GM04504 (cell line): ENCODE data around the gene WDFY2.

Experiments
- DNase-seq: peaks from one replicate; pipeline ENCODE4 v3.0.0-alpha.2; 2012; ENCODE audit warnings: low read depth

WDFY2 gene

DNA sequence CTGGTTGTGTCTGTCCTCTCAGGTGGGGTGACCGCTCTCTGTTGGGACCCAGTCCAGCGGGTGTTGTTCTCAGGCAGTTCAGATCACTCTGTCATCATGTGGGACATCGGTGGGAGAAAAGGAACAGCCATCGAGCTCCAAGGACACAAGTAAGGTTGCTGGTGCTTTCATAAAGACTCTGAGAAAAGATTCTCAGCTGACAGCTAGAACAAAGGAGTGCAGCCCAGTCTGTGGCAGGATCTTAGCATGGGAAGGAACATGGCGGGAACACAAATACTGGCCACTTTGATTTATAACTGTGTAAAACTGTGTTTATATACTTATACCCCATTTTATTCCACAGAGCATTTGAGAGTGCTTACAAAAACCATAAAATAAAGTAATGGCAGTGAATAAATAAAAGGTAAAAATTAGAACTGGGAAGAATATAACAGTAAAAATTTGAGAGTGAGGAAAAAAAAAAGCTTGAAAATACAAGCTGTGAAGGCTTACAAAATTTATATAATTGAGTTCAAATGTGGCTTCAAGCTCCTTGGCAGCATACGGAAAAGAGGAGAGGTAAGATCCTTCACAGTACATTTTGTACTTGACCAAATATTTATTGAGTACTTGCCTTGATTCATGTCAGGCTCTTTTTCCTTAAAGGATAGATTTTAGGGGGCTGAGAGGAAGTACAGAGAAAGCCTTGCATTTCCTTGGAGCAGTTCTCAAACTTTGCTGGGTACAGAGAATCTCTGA, 154.9 kb downstream of the WDFY2 start:
- DNase-seq: no peak

GRCh38 chr13:51740698-51741097, 156.4 kb downstream of the WDFY2 start:
- DNase-seq: no peak

DNA sequence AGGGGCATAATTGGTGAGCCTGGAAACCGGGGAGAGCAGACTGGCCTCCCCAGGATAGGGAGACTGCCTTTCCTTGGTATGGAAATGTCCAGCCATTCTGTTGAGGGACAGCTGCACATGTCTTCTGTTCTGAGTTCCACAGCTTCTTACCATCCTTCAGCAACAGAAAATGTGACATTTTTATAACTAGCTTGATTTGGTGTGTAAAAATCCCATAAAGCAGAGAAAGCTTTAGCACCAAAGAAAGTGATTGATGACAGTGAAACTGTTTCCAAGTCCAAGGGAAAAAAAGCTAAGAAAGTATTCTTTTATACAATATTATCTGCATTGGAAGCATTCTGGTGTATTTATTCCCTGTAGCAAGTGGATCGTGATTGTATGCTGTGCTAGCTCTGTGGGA, 157.8 kb downstream of the WDFY2 start:
- no peak for DNase-seq

GRCh38 chr13:51742611-51743010, 158.3 kb downstream of the WDFY2 start:
- DNase-seq: no peak

DNA sequence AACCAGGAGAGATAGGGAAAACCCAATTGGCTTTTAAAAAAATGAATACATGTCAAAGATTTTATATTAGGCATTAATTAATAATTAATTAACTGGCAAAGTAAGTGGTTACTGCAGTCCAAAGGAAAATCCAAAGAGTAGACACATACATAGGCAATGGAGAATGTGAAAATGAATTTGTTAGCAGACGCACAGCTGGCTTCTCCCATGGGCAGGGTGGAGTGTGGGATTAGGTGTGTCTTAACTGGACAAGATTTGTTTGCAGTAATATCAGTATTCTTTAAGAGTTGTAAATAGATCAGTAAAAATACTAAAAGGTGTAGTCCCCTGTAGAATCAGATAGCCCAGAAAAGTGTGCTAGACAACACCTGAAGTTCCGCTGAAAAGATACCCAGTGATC, 161.0 kb downstream of the WDFY2 start:
- no peak for DNase-seq

DNA sequence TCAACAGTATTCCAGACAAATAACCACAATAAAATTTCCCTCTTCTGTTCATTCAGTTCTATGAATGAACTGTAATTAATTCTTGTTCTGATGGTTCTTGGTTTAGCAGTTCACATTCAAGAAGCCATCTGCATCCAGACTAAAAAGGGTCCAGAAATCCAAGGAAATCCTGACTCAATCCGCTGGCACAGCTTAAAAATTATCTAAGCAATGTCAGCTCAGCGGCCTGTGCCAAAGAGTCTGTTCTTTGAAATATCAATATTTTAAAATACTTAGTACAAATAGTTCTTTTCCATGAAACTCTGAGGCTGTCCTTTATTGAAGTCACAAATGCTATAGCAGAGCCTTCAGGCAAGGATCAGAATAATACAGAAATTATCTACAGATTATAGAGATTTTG, 162.5 kb downstream of the WDFY2 start:
- DNase-seq: no peak

DNA sequence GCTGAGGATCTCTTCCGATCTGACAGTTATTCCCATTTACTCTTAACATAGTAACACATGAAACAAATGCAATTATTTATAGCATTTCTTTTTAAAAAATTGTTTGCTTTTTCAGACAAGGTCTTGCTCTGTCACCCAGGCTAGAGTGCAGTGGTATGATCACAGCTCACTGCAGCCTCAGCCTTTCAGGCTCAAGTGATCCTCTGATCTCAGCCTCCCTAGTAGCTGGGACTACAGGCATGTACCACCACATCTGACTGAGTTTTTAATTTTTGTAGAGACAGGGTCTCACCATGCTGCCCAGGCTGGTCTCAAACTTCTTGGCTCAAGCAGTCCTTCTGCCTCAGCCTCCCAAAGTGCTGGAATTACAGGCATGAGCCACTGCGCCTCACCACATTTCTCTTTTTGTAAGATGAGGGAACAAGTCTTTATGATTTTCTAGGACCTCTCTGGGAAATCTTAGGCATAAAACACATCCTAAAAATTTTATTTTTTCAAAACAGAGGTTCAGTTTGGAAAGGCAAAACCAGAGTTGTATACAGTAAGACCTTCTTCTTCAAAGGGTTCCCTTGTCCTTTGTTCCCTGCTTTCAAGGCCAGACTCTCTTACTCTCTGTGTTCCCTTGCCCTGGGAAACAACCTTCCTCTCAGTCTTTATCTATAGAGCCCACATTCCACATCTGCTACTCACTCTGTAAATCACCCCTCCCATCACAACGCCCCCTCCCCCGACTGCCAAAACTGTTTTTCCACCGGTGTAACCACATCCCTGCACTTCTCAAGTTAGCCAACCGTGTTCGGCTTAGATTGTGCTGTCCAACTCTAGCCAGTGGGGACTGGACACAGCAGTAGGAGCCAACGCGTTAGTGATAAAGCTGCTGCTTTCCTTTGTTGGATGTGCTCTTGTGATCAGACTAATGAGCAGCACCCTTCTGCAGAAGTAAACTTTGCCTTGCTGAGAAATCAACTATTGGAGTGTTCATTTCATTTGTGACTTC, 163.5 kb downstream of the WDFY2 start:
- no peak for DNase-seq

- DNase-seq: no peak
Observed at GRCh38 chr13:51756651-51757050, 172.4 kb downstream of the WDFY2 start.

- DNase-seq: no peak
Observed at GRCh38 chr13:51758691-51759090, 174.4 kb downstream of the WDFY2 start.

DNA sequence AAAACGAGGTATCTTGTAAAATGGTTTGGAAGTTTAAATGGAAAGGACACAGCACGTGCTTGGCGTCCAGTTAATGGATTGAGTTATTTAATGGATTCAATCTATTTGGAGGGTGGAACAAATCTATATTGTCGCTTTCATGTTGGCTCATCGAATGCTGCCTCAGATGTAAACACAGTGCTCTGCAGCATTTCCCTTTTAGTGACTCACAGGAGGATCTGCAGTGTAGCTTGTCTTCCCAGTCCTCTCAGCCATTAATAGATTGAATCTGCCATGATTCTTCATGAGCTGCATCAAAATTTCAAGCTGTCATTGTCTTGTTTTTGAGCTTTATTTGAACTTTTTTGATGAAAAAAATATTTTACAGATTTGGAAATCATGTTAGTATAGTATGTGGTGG, 175.0 kb downstream of the WDFY2 start:
- DNase-seq: no peak

DNA sequence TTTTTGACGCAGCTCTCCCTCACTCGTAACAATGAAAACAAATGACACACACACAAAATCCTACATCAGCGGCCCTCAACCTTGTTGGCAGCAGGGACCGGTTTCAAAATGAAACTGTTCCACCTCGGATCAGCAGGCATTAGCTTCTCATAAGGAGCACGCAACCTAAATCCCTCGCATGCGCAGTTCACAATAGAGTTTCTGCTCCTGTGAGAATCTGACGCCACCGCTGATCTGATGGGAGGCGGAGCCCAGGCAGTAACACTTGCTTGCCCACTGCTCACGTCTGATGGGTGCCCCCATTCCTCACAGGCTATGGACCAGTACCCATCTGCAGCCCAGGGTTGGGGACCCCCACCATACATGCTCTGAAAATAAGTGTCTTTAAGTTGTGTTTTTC, 176.3 kb downstream of the WDFY2 start:
- DNase-seq: no peak

DNA sequence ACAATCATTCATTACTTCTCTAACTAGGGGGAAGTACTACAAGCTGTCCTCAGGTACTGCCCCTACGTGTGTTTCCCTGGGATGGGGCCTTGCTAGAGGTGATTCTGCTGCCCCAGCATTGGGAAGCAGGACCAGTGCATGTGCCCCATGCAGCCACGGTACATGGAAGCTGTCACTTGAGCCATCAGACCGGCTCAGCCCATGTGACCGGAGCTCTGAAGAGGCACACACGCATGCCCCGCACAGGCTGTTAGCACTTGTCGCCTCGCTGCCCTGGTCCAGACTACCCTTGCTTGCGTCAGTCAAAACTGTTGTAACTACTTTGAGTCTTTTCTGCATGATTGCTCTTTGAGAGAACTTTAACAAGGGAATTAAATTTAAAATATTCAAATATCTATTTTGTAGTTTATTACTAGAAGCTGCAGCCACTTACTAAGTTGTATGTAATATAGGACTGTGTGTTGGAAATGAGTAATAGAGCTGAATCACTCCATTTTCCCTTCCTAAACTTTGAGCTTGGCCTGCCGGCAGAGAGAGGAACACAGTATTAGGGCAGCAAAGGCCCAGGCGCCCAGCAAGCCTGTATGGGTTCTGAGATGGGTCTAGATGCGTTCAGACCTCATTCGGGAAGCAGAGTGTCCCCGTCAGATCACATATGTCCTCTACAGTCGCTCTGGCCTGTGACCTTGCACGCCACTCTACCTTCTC, 177.5 kb downstream of the WDFY2 start:
- DNase-seq: no peak

GRCh38 chr13:51763486-51763885, 179.2 kb downstream of the WDFY2 start:
- DNase-seq: no peak

DNA sequence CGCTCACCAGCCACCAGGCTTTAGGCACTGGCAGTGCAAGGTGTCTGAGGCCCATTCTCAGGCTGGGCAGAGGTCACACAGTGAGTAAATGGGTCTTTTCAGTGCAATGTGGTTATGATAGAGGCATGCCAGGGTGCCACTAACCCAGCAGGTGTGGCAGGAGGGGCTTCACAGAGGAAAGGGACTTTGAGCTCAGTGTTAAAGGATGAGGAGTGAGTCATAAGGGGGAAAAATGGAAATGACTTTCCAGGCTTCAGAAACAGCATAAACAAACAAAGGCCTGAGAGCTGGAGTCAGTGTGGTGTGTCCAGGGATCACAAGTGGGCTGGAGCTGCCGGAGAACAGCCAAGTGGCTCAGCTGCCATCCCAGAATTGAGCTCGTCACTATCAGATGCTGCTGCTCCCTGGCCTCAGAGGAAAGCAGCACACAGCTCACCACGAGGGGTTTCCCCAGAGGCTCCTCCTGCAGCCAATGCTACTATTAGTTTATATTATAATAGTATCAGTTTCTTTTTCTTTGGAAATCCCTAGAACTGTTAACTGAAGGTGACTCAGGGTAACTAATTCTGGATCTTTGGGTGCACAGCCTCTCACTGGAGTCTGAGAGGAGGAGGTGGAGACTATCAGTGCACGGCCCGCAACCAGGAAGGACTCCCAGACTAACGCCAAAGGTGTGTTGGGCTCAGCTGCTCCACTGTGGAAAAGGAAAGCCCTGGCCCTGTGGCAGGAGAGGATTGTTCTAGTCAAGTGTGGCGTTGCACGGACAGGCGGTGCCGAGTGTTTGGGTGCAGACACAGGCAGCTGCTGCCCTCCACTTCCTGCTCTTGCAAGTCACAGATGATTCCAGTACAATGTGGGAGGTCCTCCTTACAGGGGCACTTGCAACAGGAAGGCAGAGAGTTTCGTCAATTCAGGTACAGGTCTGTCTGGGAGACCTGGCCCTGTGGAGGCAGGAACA, 180.2 kb downstream of the WDFY2 start:
- DNase-seq: no peak

- DNase-seq: no peak
Observed at GRCh38 chr13:51765142-51765515, 180.9 kb downstream of the WDFY2 start.

DNA sequence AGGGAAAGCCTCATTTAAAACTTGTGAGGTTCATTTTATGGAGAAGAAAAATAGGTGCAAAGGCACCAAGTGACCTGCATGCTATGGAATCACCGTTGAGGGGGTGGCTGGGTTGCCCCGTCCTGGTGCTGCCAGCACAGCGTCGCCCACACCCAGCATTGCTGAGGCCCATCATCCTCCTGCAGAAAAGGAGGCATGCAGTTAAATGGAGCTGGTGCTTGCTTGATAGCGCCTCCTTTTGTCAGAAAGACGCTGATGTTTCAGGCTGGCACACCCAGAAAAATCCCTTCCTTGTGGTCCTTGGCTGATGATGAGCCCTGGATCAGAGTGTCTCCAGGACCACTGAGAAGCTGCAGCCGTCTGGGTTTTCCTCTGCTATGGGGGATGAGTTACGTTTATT, 182.8 kb downstream of the WDFY2 start:
- no peak for DNase-seq

- DNase-seq: no peak
Observed at GRCh38 chr13:51768378-51768921, 184.2 kb downstream of the WDFY2 start.

DNA sequence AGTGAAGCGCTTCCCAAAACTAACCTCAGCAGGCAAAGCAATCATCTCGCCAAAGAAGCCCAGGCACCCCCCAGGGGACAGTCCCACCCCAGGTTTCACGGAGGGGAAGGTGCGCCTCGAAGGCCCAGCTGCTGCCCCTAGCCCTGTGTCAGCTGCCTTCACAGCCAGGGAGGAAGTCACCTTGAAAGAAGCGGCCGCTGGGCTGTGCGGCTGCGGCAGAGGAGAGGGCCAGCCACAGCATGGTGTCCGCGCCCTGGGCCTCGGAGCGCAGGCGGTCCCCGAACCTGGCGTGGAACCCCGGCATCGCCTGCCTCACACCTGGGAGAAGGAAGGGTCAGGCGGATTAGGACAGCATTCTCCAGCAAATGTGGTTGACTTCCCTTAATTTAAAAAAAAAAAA, 184.7 kb downstream of the WDFY2 start:
- DNase-seq: no peak

- no peak for DNase-seq
Observed at GRCh38 chr13:51769455-51770127, 185.3 kb downstream of the WDFY2 start.

DNA sequence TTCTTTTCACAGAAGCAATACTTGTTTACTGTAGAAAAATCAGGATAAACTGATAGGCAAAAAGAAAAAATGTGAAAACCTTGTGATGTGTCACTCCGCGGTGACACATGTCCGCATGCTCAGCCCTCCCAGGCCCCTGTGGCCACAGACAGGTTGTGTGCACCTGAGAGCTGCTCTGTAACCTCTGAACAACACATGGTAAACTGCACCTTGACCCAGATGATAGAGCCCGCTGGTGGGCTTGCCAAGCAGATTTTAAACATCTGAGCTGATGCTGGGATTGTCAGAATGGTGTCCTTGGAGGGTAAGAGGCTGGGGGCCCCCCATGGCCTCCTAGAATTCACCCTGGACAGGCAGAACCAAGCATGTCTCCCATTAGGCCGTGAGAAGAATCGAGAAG, 185.9 kb downstream of the WDFY2 start:
- DNase-seq: no peak
